Mammary epithelial cell (primary cell): ENCODE results near the gene DMRTA1.

Experiments used
- EZH2 ChIP-seq: IDR thresholded peaks from 2 replicates; pipeline ENCODE4 v1.6.1; 2012; ENCODE audit warnings: low read length, inconsistent platforms, borderline replicate concordance
- TF ChIP-seq, protein P1 (sequence below), 2 donors: IDR thresholded peaks in 1 of 2; conservative IDR thresholded peaks in 1 of 2; 2 replicates each; pipeline ENCODE4 v1.5.1; 2011 to 2012; ENCODE audit warnings: inconsistent platforms in 2 of 2, low read length in 2 of 2, mild to moderate bottlenecking in 2 of 2, control low read depth in 1 of 2, low read depth in 1 of 2; ENCODE audit not compliant: insufficient read depth in 1 of 2; ENCODE audit errors: extremely low read depth in 1 of 2

DNA sequence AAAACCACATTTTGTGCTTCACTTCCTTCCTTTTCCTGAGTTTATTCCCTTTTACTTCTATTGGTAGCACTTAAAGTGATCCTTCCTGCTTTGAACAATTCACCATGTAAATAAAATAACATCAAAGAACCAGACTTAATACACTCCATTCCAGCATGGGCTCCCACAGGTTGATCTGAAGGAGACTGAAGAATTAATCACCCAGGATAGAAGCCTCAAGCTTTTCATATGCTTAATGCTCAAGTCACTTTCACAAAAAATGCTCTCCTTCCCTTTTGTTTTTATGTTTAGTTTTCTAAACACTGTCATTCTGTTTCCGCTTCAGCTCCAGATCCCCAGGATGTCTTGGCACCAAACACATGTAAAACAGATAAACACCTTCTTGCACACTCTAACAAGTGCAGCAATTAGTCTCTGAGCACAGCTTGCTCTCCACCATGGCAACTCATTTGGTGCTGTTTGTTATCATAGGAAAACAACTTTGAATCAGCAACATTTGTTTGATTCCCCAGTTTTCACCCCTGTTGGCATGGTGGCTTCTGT lies 37.0 kb downstream of the DMRTA1 start:
- TF ChIP-seq, protein P1, sequence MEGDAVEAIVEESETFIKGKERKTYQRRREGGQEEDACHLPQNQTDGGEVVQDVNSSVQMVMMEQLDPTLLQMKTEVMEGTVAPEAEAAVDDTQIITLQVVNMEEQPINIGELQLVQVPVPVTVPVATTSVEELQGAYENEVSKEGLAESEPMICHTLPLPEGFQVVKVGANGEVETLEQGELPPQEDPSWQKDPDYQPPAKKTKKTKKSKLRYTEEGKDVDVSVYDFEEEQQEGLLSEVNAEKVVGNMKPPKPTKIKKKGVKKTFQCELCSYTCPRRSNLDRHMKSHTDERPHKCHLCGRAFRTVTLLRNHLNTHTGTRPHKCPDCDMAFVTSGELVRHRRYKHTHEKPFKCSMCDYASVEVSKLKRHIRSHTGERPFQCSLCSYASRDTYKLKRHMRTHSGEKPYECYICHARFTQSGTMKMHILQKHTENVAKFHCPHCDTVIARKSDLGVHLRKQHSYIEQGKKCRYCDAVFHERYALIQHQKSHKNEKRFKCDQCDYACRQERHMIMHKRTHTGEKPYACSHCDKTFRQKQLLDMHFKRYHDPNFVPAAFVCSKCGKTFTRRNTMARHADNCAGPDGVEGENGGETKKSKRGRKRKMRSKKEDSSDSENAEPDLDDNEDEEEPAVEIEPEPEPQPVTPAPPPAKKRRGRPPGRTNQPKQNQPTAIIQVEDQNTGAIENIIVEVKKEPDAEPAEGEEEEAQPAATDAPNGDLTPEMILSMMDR (conservative IDR thresholded peaks at IDR 0.05 in 1 of 2, IDR thresholded peaks at IDR 0.05 in 1 of 2; ENCODE audit: extremely low read depth in 1 of 2, insufficient read depth in 1 of 2, low read depth in 1 of 2, low read length in 2 of 2) = no peak
- no peak for TF ChIP-seq EZH2
